ENCODE measurements around the gene TMEM59L.

The TMEM59L gene

GRCh38 chr19:18657590-18658365, 45.1 kb downstream of the TMEM59L start:
- DNase-seq (ENCODE audit: low read depth, low spot score): peak; percentile 92

GRCh38 chr19:18658366-18658855, 45.7 kb downstream of the TMEM59L start:
- no peak for DNase-seq (ENCODE audit: low read depth, low spot score)

GRCh38 chr19:18659281-18660050, 46.8 kb downstream of the TMEM59L start:
- peak; percentile 44 for DNase-seq (ENCODE audit: low read depth, low spot score)

GRCh38 chr19:18660051-18660910, 47.6 kb downstream of the TMEM59L start:
- DNase-seq (ENCODE audit: low read depth, low spot score): peak; percentile 84

GRCh38 chr19:18660939-18661670, 48.4 kb downstream of the TMEM59L start:
- no peak for DNase-seq (ENCODE audit: low read depth, low spot score)

GRCh38 chr19:18662972-18663732, 50.5 kb downstream of the TMEM59L start:
- peak; percentile 65 for DNase-seq (ENCODE audit: low read depth, low spot score)

- DNase-seq (ENCODE audit: low read depth, low spot score): no peak
Observed at GRCh38 chr19:18663940-18664530, 51.4 kb downstream of the TMEM59L start.

- DNase-seq (ENCODE audit: low read depth, low spot score): no peak
Observed at GRCh38 chr19:18665771-18666202, 53.1 kb downstream of the TMEM59L start.

- DNase-seq (ENCODE audit: low read depth, low spot score): no peak
Observed at GRCh38 chr19:18666317-18666716, 53.6 kb downstream of the TMEM59L start.

- DNase-seq (ENCODE audit: low read depth, low spot score): no peak
Observed at GRCh38 chr19:18666784-18667183, 54.1 kb downstream of the TMEM59L start.

GRCh38 chr19:18667531-18668251, 55.0 kb downstream of the TMEM59L start:
- no peak for DNase-seq (ENCODE audit: low read depth, low spot score)

- DNase-seq (ENCODE audit: low read depth, low spot score): no peak
Observed at GRCh38 chr19:18668252-18668631, 55.6 kb downstream of the TMEM59L start.

GRCh38 chr19:18668744-18669523, 56.3 kb downstream of the TMEM59L start:
- no peak for DNase-seq (ENCODE audit: low read depth, low spot score)

- peak; percentile 71 for DNase-seq (ENCODE audit: low read depth, low spot score)
Observed at GRCh38 chr19:18669524-18669817, 56.8 kb downstream of the TMEM59L start.

GRCh38 chr19:18669883-18670282, 57.2 kb downstream of the TMEM59L start:
- DNase-seq (ENCODE audit: low read depth, low spot score): no peak

GRCh38 chr19:18670312-18670711, 57.6 kb downstream of the TMEM59L start:
- no peak for DNase-seq (ENCODE audit: low read depth, low spot score)

All from astrocyte of the hippocampus (primary cell).